Lower lobe of right lung (tissue), 2 donors: Measurements from ENCODE around the gene TMPRSS9. TPM values are rescaled to one million over a fixed set of nuclear protein-coding genes. Genes with fewer than 3 reads are reported as not detected.
"Not testable (repeated sequence)": the region's sequence is repeated elsewhere in the genome, so short reads cannot be mapped to it uniquely, and the experiment has no call there.

Source experiments
- ATAC-seq, 2 donors: fragments of 200-7000 bp; cut with Tn5 transposase; one replicate each; pipeline ENCODE4 v1.9.1; 2020 to 2022; ENCODE audit warnings: mild to moderate bottlenecking in 2 of 2, moderate library complexity in 2 of 2
- DNase-seq: peaks from one replicate; pipeline ENCODE4 v3.0.0-alpha.2; 2020
- H3K27ac ChIP-seq: fragments of 200-600 bp; one replicate; pipeline ENCODE4 v1.8.0; 2022
- H3K27me3 ChIP-seq: fragments of 200-600 bp; one replicate; pipeline ENCODE4 v1.8.0; 2022; ENCODE audit warnings: low read depth
- H3K36me3 ChIP-seq: fragments of 200-600 bp; one replicate; pipeline ENCODE4 v1.8.0; 2022; ENCODE audit warnings: mild to moderate bottlenecking
- H3K4me1 ChIP-seq: fragments of 200-600 bp; one replicate; pipeline ENCODE4 v1.8.0; 2022
- H3K4me3 ChIP-seq: fragments of 200-600 bp; one replicate; pipeline ENCODE4 v1.8.0; 2022; ENCODE audit warnings: mild to moderate bottlenecking
- H3K9me3 ChIP-seq: fragments of 200-600 bp; one replicate; pipeline ENCODE4 v1.8.0; 2022
- CTCF ChIP-seq: fragments of 200-600 bp; IDR thresholded peaks from one replicate; pipeline ENCODE4 v1.8.0; 2022; ENCODE audit warnings: antibody characterized with exemption, mild to moderate bottlenecking
- intact Hi-C: fragments of 100-400 bp; cut with DNase I; formaldehyde crosslinking; loops from one replicate; pipeline ENCODE4 v1.11.0; 2022
- microRNA-seq: library from miRNA; unstranded; fragments of <30 nt; microRNA quantifications from one replicate; pipeline ENCODE4 v1.2.0, GENCODE V29; 2020; ENCODE audit warnings: borderline number of aligned reads
- total RNA-seq: library from RNA; stranded (reverse); fragmentation: NEBNext Ultra II Directional; extraction: Animal tissue kit (Norgen Biotek cat#: 25700); gene quantifications from one replicate; pipeline ENCODE4 v1.2.1, GENCODE V29; 2021
- donor health status: DM: no; HTN: yes; CAD: no; lungs with severe emphysema.

The TMPRSS9 gene
- total RNA-seq, 1 donor from 2014 or later = not detected

GRCh38 chr19:2468596-2468995 lies 108.5 kb downstream of the TMPRSS9 start:
- DNase-seq = no peak
- no peak for ATAC-seq
- no peaks in the 10 kb centered on the region for H3K27me3 ChIP-seq
- H3K36me3 ChIP-seq = no peaks in the 10 kb centered on the region
- no peaks in the 10 kb centered on the region for H3K4me1 ChIP-seq
- H3K27ac ChIP-seq = no peak overlapping the region
- H3K9me3 ChIP-seq = no peaks in the 10 kb centered on the region
- no peak overlapping the region for H3K4me3 ChIP-seq
- TF ChIP-seq CTCF = no peak
- intact Hi-C loops = no loop called here

GRCh38 chr19:2469102-2469914 lies 109.2 kb downstream of the TMPRSS9 start:
- no peaks in the 10 kb centered on the region for H3K36me3 ChIP-seq
- no peak for DNase-seq
- intact Hi-C loops = no loop called here
- no peak for TF ChIP-seq CTCF
- no peaks in the 10 kb centered on the region for H3K27me3 ChIP-seq
- peak; percentile 43 to 66 for ATAC-seq
- no peaks in the 10 kb centered on the region for H3K9me3 ChIP-seq
- no peak overlapping the region for H3K27ac ChIP-seq
- H3K4me1 ChIP-seq = peaks cover 4% of the 10 kb centered on the region
- no peak overlapping the region for H3K4me3 ChIP-seq

- H3K36me3 ChIP-seq, DNase-seq, H3K27me3 ChIP-seq, ATAC-seq, H3K4me3 ChIP-seq, H3K4me1 ChIP-seq, H3K27ac ChIP-seq, H3K9me3 ChIP-seq: not testable (repeated sequence)
- intact Hi-C loops = loop anchor here (10.0 kb wide), 1 partner anchor 145 kb away; no protein-coding TSS in a partner anchor
These were observed 109.8 kb downstream of the TMPRSS9 start for GRCh38 chr19:2469915-2470200.

- Histone ChIP-seq H3K36me3 (peaks cover 12% of the 10 kb centered on the region), H3K27ac (peak overlapping the region; percentile 89), H3K27me3 (no peaks in the 10 kb centered on the region), H3K4me3 (peak overlapping the region; percentile 97), H3K9me3 (no peaks in the 10 kb centered on the region), H3K4me1 (peaks cover 35% of the 10 kb centered on the region)
- DNase-seq (peak; percentile 89), ATAC-seq (peak; percentile 66 to 82)
- intact Hi-C loops = loop anchor here (10.0 kb wide), 1 partner anchor 140 kb away; no protein-coding TSS in a partner anchor
- peak; percentile 98 for TF ChIP-seq CTCF
These were observed 114.4 kb downstream of the TMPRSS9 start for GRCh38 chr19:2474232-2475017.

- intact Hi-C loops = loop anchor here (10.0 kb wide), 1 partner anchor 140 kb away; no protein-coding TSS in a partner anchor
- DNase-seq (peak; percentile 69), ATAC-seq (peak; percentile 40)
- Histone ChIP-seq H3K27me3 (no peaks in the 10 kb centered on the region), H3K9me3 (no peaks in the 10 kb centered on the region), H3K36me3 (peaks cover 12% of the 10 kb centered on the region), H3K4me1 (peaks cover 38% of the 10 kb centered on the region), H3K4me3 (peak overlapping the region; percentile 97), H3K27ac (peak overlapping the region; percentile 89)
- no peak for TF ChIP-seq CTCF
These were observed 115.1 kb downstream of the TMPRSS9 start for GRCh38 chr19:2475018-2475701.

Small RNAs within 50 kb of the gene (microRNA-seq; reads per million reads assigned to microRNA genes)
- gene MIR7108 = not detected

Other genes with a start within 250 kb of the TMPRSS9 start
- 99.5 TPM for gene AP3D1, start 208.7 kb upstream of the TMPRSS9 start, total RNA-seq
- gene DOT1L, start 196.3 kb upstream of the TMPRSS9 start, total RNA-seq = 33.0 TPM
- 52.0 TPM for gene PLEKHJ1, start 123.9 kb upstream of the TMPRSS9 start, total RNA-seq
- 55.6 TPM for gene SF3A2, start 123.4 kb upstream of the TMPRSS9 start, total RNA-seq
- 1.9 TPM for gene AMH, start 110.9 kb upstream of the TMPRSS9 start, total RNA-seq
- gene JSRP1, start 103.8 kb upstream of the TMPRSS9 start, total RNA-seq = not detected
- 7.5 TPM for gene PEAK3, start 78.1 kb upstream of the TMPRSS9 start, total RNA-seq
- gene LINGO3, start 52.1 kb upstream of the TMPRSS9 start, total RNA-seq = not detected
- gene LSM7, start 31.7 kb upstream of the TMPRSS9 start, total RNA-seq = 58.2 TPM
- gene SPPL2B, start 31.6 kb upstream of the TMPRSS9 start, total RNA-seq = 52.3 TPM
- 53.3 TPM for gene TIMM13, start 67.3 kb downstream of the TMPRSS9 start, total RNA-seq
- 20.9 TPM for gene LMNB2, start 96.7 kb downstream of the TMPRSS9 start, total RNA-seq
- 89.9 TPM for gene GADD45B, start 115.9 kb downstream of the TMPRSS9 start, total RNA-seq